ENCODE data around the gene CCDC157.

CCDC157 gene

GRCh38 chr22:30312053-30312452, 44.8 kb upstream of the CCDC157 start:
- H3K18ac ChIP-seq (ENCODE audit: low read depth in 1 of 2, low read length in 2 of 2) = no peak overlapping the region
- no peaks in the 10 kb centered on the region for H3K27me3 ChIP-seq (ENCODE audit: control insufficient read depth in 1 of 2, insufficient read depth in 1 of 2, low read length in 2 of 2)
- H2BK120ac ChIP-seq (ENCODE audit: low read depth, low read length) = no peak overlapping the region
- H3K79me1 ChIP-seq (replicated peaks; ENCODE audit: low read length, poor library complexity, severe bottlenecking) = peaks cover 11% of the 10 kb centered on the region
- H2BK5ac ChIP-seq (ENCODE audit: low read depth, low read length, poor library complexity, severe bottlenecking) = no peak overlapping the region
- no peak overlapping the region for H3K4me2 ChIP-seq (ENCODE audit: low read length, poor library complexity, severe bottlenecking)
- peaks cover 59% of the 10 kb centered on the region for H3K4me1 ChIP-seq (ENCODE audit: control insufficient read depth, insufficient read depth, low read depth, low read length)
- no peaks in the 10 kb centered on the region for H3K9me3 ChIP-seq (ENCODE audit: control insufficient read depth, low read length)
- H3K4ac ChIP-seq (ENCODE audit: low read depth in 1 of 2, low read length in 2 of 2) = no peak overlapping the region
- no peak overlapping the region for H2BK15ac ChIP-seq (ENCODE audit: low read depth, poor library complexity, severe bottlenecking)
- 64% methylated on average over 6 of the region's 6 CpGs for WGBS
- H2AK5ac ChIP-seq (ENCODE audit: low read length, severe bottlenecking) = peak overlapping the region; percentile 11
- H3K27ac ChIP-seq (ENCODE audit: low read length, poor library complexity, severe bottlenecking) = peak overlapping the region; percentile 34
- no peak overlapping the region for H2BK12ac ChIP-seq (ENCODE audit: low read length in 2 of 2)
- H2AFZ ChIP-seq (ENCODE audit: low read depth, low read length) = no peak overlapping the region
- peak overlapping the region; percentile 16 for H3K9ac ChIP-seq (ENCODE audit: low read length)
- no peak overlapping the region for H4K8ac ChIP-seq (ENCODE audit: low read length)
- H4K91ac ChIP-seq (ENCODE audit: low read length) = no peak overlapping the region
- no peak overlapping the region for H3K23ac ChIP-seq (ENCODE audit: low read length in 2 of 2)
- peak; percentile 82 for DNase-seq
- H3K4me3 ChIP-seq (ENCODE audit: insufficient read depth in 1 of 2, low read depth in 1 of 2, low read length in 2 of 2) = peak overlapping the region in 1 of 2 experiments; percentile 44
- no peaks in the 10 kb centered on the region for H3K36me3 ChIP-seq (ENCODE audit: control insufficient read depth in 1 of 2, insufficient read depth in 2 of 2, low read depth in 1 of 2, low read length in 2 of 2)
- H3K14ac ChIP-seq (ENCODE audit: low read length in 2 of 2) = no peak overlapping the region

GRCh38 chr22:30313527-30314363, 43.1 kb upstream of the CCDC157 start:
- Histone ChIP-seq H3K27ac (ENCODE audit: low read length, poor library complexity, severe bottlenecking) (peak overlapping the region; percentile 8), H3K4me1 (ENCODE audit: control insufficient read depth, insufficient read depth, low read depth, low read length) (peaks cover 56% of the 10 kb centered on the region), H2BK12ac (ENCODE audit: low read length in 2 of 2) (peak overlapping the region in 1 of 2 experiments; percentile 11), H3K18ac (ENCODE audit: low read depth in 1 of 2, low read length in 2 of 2) (no peak overlapping the region), H2BK5ac (ENCODE audit: low read depth, low read length, poor library complexity, severe bottlenecking) (no peak overlapping the region), H3K9me3 (ENCODE audit: control insufficient read depth, low read length) (no peaks in the 10 kb centered on the region), H3K14ac (ENCODE audit: low read length in 2 of 2) (no peak overlapping the region), H4K8ac (ENCODE audit: low read length) (no peak overlapping the region), H3K79me1 (replicated peaks; ENCODE audit: low read length, poor library complexity, severe bottlenecking) (peaks cover 11% of the 10 kb centered on the region), H2BK15ac (ENCODE audit: low read depth, poor library complexity, severe bottlenecking) (no peak overlapping the region), H3K9ac (ENCODE audit: low read length) (no peak overlapping the region), H3K4me3 (ENCODE audit: insufficient read depth in 1 of 2, low read depth in 1 of 2, low read length in 2 of 2) (no peak overlapping the region), H3K4ac (ENCODE audit: low read depth in 1 of 2, low read length in 2 of 2) (no peak overlapping the region), H4K91ac (ENCODE audit: low read length) (peak overlapping the region; percentile 34), H3K4me2 (ENCODE audit: low read length, poor library complexity, severe bottlenecking) (no peak overlapping the region), H3K23ac (ENCODE audit: low read length in 2 of 2) (no peak overlapping the region), H2AFZ (ENCODE audit: low read depth, low read length) (no peak overlapping the region), H2AK5ac (ENCODE audit: low read length, severe bottlenecking) (peak overlapping the region; percentile 60), H2BK120ac (ENCODE audit: low read depth, low read length) (no peak overlapping the region), H3K27me3 (ENCODE audit: control insufficient read depth in 1 of 2, insufficient read depth in 1 of 2, low read length in 2 of 2) (no peaks in the 10 kb centered on the region), H3K36me3 (ENCODE audit: control insufficient read depth in 1 of 2, insufficient read depth in 2 of 2, low read depth in 1 of 2, low read length in 2 of 2) (peaks cover 4 to 9% of the 10 kb centered on the region in 2 experiments)
- DNase-seq = no peak
- WGBS = 88% methylated on average over 6 of the region's 8 CpGs

- Histone ChIP-seq H3K4me3 (ENCODE audit: insufficient read depth in 1 of 2, low read depth in 1 of 2, low read length in 2 of 2) (no peak overlapping the region), H3K4ac (ENCODE audit: low read depth in 1 of 2, low read length in 2 of 2) (no peak overlapping the region), H3K9me3 (ENCODE audit: control insufficient read depth, low read length) (no peaks in the 10 kb centered on the region), H3K27me3 (ENCODE audit: control insufficient read depth in 1 of 2, insufficient read depth in 1 of 2, low read length in 2 of 2) (no peaks in the 10 kb centered on the region), H3K14ac (ENCODE audit: low read length in 2 of 2) (no peak overlapping the region), H2BK12ac (ENCODE audit: low read length in 2 of 2) (no peak overlapping the region), H2BK120ac (ENCODE audit: low read depth, low read length) (no peak overlapping the region), H3K36me3 (ENCODE audit: control insufficient read depth in 1 of 2, insufficient read depth in 2 of 2, low read depth in 1 of 2, low read length in 2 of 2) (peaks cover 15 to 19% of the 10 kb centered on the region in 2 experiments), H2BK5ac (ENCODE audit: low read depth, low read length, poor library complexity, severe bottlenecking) (no peak overlapping the region), H3K9ac (ENCODE audit: low read length) (no peak overlapping the region), H3K27ac (ENCODE audit: low read length, poor library complexity, severe bottlenecking) (no peak overlapping the region), H3K4me1 (ENCODE audit: control insufficient read depth, insufficient read depth, low read depth, low read length) (peaks cover 51% of the 10 kb centered on the region), H2BK15ac (ENCODE audit: low read depth, poor library complexity, severe bottlenecking) (no peak overlapping the region), H2AK5ac (ENCODE audit: low read length, severe bottlenecking) (no peak overlapping the region), H3K4me2 (ENCODE audit: low read length, poor library complexity, severe bottlenecking) (peak overlapping the region; percentile 15), H2AFZ (ENCODE audit: low read depth, low read length) (no peak overlapping the region), H3K23ac (ENCODE audit: low read length in 2 of 2) (no peak overlapping the region), H3K79me1 (replicated peaks; ENCODE audit: low read length, poor library complexity, severe bottlenecking) (peaks cover 17% of the 10 kb centered on the region), H3K18ac (ENCODE audit: low read depth in 1 of 2, low read length in 2 of 2) (peak overlapping the region; percentile 28 to 53), H4K91ac (ENCODE audit: low read length) (peak overlapping the region; percentile 82), H4K8ac (ENCODE audit: low read length) (peak overlapping the region; percentile 56)
- WGBS = 51% methylated on average over 8 of the region's 8 CpGs
- peak; percentile 68 for DNase-seq
These were observed 41.9 kb upstream of the CCDC157 start for GRCh38 chr22:30314915-30315314.

- peak; percentile 53 for DNase-seq
- H3K4me2 ChIP-seq (ENCODE audit: low read length, poor library complexity, severe bottlenecking) = no peak overlapping the region
These were observed 40.7 kb upstream of the CCDC157 start for GRCh38 chr22:30315962-30316576.

More at GRCh38 chr22:30315962-30316576, 40.7 kb upstream of the CCDC157 start:
- Histone ChIP-seq H2BK15ac (ENCODE audit: low read depth, poor library complexity, severe bottlenecking) (no peak overlapping the region), H3K4me3 (ENCODE audit: insufficient read depth in 1 of 2, low read depth in 1 of 2, low read length in 2 of 2) (no peak overlapping the region), H4K8ac (ENCODE audit: low read length) (no peak overlapping the region), H3K27me3 (ENCODE audit: control insufficient read depth in 1 of 2, insufficient read depth in 1 of 2, low read length in 2 of 2) (no peaks in the 10 kb centered on the region), H3K14ac (ENCODE audit: low read length in 2 of 2) (no peak overlapping the region), H3K4me1 (ENCODE audit: control insufficient read depth, insufficient read depth, low read depth, low read length) (peaks cover 45% of the 10 kb centered on the region), H3K79me1 (replicated peaks; ENCODE audit: low read length, poor library complexity, severe bottlenecking) (peaks cover 23% of the 10 kb centered on the region), H3K36me3 (ENCODE audit: control insufficient read depth in 1 of 2, insufficient read depth in 2 of 2, low read depth in 1 of 2, low read length in 2 of 2) (peaks cover 25 to 30% of the 10 kb centered on the region in 2 experiments), H2BK120ac (ENCODE audit: low read depth, low read length) (no peak overlapping the region), H3K27ac (ENCODE audit: low read length, poor library complexity, severe bottlenecking) (no peak overlapping the region), H3K9ac (ENCODE audit: low read length) (no peak overlapping the region), H2BK5ac (ENCODE audit: low read depth, low read length, poor library complexity, severe bottlenecking) (no peak overlapping the region), H2AK5ac (ENCODE audit: low read length, severe bottlenecking) (no peak overlapping the region), H2AFZ (ENCODE audit: low read depth, low read length) (no peak overlapping the region), H2BK12ac (ENCODE audit: low read length in 2 of 2) (no peak overlapping the region), H4K91ac (ENCODE audit: low read length) (no peak overlapping the region), H3K18ac (ENCODE audit: low read depth in 1 of 2, low read length in 2 of 2) (no peak overlapping the region), H3K9me3 (ENCODE audit: control insufficient read depth, low read length) (no peaks in the 10 kb centered on the region), H3K23ac (ENCODE audit: low read length in 2 of 2) (no peak overlapping the region), H3K4ac (ENCODE audit: low read depth in 1 of 2, low read length in 2 of 2) (no peak overlapping the region)
- WGBS = 78% methylated on average over 2 of the region's 2 CpGs
